ENCODE results near the gene UBE2L3.
"Not testable (repeated sequence)": the region's sequence is repeated elsewhere in the genome, so short reads cannot be mapped to it uniquely, and the experiment has no call there.

Gene UBE2L3

DNA sequence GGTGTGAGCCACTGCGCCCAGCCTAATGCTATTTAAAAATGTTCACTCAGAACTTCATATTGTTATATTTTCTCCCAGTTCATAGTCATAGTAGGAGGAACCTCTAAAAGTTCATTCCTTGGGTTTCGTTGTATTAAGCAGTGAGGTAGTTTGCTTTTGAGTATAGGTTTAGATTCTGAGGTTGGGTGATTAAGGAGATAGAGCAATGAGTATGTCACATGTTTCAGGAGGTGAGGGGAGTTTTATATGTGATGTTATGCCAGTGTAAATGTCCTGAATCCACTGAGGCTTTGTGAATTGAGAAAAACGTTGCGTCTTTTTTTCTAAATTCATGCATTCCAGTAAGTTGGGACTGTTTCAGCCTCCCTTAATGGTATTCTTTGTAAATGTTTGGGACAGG, 4.2 kb downstream of the UBE2L3 start:
- DNase-seq (ENCODE audit: low read depth in 1 of 2, low spot score in 1 of 2): no peak

DNA sequence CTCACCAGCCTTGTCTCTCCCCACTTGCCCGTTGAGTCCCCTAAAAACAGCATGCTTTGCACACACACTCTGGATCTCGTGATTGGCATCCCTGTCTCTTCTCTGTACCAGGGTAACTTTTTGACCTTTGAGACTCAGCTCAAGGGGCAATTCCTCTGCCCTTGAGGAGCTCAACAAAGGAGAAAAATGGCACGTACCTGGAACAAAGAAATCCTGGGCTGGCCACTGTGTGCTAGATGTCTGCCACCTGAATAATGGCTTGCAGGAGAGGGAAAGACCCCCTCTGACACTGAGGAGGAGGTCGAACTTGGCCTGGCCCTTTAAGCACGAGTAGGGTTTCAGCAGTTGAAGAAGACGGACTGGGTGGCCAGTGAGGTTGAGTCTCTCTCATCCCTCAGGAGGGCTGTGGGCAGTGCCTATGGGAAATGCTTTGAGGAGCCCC, 5.8 kb downstream of the UBE2L3 start:
- DNase-seq (ENCODE audit: low read depth in 1 of 2, low spot score in 1 of 2): no peak

DNA sequence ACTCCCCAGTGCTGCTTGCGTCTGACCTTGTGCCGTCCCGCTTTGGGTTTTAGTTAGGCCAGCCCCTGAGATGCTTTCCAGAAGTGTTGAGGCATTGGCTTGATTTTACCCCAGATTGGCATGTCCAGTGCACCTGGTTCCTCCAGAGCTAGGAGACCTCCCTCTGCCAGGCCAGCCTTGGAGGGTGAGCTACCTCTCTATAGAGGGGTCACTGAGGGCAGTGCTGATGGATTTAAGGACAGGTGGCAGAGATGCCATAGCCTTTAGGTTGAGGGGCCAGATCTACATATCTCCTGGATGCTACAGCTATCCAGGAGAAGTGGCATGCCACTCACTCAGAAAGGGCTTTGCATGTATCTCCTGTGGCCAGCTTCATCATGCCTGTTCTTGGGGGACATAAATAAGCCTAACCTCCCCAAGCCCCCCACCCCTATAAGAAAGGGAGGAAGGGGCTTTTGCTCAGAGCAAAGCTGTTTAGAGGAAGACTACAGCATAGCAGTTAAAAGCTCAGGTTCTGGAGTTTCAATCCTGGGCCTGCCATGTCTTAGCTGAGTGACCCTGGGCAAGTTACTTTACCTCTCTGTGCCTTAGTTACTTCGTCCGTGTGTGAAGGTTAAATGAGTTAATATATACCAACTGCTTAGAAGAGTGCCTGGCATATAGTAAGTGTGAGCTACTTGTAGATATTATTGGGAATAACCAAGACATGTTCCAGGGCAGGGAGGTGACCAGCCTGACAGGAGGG, 6.4 kb downstream of the UBE2L3 start:
- no peak for DNase-seq (ENCODE audit: low read depth in 1 of 2, low spot score in 1 of 2)

DNA sequence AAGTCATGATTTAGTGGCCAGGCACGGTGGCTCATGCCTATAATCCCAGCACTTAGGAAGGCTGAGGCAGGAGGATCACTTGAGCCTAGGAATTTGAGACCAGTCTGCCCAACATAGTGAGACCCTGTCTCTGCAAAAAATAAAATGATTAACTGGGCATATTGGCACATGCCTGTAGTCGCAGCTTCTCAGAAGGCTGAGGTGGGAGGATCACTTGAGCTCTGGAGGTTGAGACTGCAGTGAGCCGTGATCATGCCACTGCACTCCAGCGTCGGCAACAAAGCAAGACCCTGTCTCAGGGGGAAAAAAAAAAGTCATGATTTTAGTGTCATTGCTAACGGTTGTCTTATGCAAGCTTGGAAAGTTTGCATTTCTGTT, 11.9 kb downstream of the UBE2L3 start:
- no peak for DNase-seq (ENCODE audit: low read depth in 1 of 2, low spot score in 1 of 2)

DNA sequence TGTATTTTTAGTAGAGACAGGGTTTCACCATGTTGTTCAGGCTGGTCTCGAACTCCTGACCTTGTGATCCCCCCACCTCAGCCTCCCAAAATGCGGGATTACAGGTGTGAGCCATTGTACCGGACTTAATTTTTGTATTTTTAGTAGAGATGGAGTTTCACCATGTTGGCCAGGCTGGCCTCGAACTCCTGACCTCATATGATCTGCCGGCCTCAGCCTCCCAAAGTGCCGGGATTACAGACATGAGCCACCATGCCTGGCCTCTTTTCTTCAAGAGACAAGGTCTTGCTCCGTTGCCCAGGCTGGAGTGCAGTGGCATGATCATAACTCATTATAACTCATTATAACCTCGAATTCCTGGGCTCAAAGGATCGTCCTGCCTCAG, 13.1 kb downstream of the UBE2L3 start:
- not testable (repeated sequence) for DNase-seq (ENCODE audit: low read depth in 1 of 2, low spot score in 1 of 2)

DNA sequence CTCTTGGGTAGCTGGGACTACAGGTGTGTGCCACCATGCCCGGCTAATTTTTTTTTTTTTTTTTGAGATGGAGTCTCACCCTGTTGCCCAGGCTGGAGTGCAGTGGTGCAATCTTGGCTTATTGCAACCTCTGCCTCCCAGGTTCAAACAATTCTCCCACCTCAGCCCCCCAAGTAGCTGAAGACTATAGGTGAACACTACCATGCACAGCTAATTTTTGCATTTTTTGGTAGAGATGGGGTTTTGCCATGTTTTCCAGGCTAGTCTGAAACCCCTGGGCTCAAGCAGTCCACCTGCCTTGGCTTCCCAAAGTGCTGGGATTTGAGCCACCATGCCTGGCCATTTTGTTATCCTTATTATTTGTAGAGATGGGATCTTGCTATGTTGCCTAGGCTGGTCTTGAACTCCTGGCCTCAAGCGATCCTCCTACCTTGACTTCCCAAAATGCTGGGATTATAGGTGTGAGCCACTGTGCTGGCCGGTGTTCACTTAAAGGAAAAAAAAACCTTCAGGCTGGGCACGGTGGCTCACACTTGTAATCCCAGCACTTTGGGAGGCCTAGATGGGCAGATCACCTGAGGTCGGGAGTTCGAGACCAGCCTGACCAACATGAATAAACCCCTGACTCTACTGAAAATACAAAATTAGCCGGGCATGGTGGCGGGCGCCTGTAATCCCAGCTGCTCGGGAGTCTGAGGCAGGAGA, 13.6 kb downstream of the UBE2L3 start:
- not testable (repeated sequence) for DNase-seq (ENCODE audit: low read depth in 1 of 2, low spot score in 1 of 2)

DNA sequence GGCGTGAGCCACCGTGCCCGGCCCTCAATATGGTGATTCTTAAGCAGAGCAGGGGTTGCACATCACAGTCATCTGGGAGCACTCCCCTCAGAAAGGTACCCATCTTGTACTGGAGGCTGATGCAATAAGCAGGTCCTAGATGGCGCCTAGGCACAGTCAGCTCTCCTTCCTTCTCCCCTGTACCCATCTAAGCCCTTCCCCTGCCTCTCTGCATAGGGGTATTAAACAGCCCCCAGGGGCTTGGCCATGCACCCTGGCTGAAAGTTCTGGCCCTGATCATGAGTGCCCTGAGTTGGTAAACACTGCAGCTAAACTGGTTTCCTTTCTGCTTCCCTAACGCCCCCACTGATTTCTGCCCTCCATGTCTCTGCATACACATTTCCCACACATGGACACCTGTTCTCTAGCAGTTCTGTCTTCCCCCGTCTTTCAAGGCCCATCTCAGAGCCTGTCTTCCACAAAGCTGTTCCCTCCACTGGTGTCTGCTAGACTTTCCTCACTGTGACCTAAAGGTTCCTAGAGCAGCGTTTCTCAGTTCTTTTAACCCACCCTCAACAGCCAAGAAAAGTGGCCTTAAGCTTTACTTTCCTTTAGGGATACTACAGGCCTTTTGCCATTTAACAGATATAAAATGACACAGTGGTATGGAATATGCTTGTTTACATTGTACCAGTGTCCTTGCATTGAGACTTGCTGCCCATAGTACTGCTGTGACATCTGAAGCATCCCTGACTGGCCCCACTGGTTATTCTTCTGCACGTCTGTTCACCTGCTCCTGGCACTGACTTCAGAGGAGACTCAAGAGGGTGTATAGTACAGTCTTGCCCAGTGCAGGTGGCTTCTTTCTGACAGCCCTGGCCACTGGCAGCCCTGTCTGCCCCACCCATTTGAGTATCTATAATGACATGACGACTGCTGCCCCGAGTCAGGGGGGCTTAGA, 15.6 kb downstream of the UBE2L3 start:
- DNase-seq (ENCODE audit: low read depth in 1 of 2, low spot score in 1 of 2): no peak

DNA sequence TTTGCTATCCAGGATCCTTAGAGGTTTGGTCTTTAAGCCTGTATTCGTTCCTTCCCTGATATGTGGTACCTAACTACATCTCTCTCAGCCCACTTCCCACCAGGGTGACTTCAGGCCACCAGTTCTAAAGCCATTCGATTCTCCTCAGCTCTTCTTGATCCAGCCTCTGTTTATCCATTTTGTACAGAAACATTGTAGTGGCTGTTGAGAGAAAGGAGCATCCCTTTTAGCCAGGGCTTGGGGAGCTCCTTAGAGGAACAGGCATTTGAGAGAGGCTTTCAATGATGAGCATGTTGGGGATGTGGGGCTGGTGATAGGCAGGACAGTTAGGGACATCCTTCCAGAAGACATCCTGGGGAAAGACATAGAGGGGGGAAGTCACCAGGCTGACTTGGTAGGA, 17.9 kb downstream of the UBE2L3 start:
- no peak for DNase-seq (ENCODE audit: low read depth in 1 of 2, low spot score in 1 of 2)

DNA sequence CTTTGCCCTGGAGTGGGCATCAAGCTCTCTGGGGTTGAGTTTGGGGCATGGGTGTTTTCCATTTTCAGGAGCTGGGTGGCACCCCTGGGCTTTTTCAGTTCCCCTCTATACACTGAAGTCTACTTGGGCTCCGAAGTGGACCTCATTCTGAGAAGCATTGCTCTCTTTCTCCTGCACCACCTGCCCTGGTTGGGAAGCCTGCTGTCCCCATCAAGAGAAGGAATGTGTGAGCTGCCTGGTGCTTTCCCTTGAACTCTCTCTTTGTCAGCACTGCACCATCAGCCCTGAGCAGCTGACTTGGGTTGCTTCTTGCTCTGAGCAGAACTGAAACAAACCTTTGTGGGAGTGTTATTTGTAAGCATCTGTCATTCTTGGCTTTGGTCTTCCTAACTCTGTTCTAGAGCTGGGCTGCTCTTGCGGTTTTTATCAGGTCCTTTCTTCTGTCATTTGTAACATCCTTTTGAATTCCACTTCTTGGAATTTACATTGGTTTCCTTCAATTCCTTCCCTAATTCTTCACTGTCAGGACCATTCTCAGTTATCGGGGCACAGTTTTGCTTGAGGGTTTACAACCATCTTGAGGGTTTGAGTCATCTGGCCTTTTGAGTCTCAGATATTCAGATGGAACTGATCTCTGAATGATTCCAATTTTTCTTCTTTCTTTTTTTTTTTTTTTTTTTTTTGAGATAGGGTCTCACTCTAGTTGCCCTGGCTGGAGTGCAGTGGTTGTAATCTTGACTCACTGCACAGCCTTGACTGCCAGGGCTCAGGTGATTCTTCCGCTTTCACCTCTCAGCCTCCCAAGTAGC, 20.5 kb downstream of the UBE2L3 start:
- DNase-seq (ENCODE audit: low read depth in 1 of 2, low spot score in 1 of 2): peak; percentile 21 to 47

DNA sequence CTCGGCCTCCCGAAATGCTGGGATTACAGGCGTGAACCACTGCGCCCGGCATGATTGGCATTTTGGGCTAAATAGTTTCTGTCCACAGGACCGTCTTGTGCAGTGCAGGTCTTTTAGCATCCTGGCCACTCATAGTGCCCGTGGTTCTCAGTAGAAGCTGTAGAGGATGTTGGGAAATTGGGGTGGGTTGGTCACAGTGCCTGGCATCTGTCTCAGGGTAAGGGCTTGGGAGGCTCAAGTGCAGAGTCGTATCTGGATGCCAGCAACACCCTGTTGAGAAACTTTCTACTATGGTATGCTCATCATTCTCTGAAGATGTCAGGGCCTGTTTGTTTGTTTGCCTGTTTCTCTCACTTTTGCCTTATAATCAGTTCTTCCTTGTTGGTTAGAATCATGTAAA, 21.9 kb downstream of the UBE2L3 start:
- DNase-seq (ENCODE audit: low read depth in 1 of 2, low spot score in 1 of 2): no peak

DNA sequence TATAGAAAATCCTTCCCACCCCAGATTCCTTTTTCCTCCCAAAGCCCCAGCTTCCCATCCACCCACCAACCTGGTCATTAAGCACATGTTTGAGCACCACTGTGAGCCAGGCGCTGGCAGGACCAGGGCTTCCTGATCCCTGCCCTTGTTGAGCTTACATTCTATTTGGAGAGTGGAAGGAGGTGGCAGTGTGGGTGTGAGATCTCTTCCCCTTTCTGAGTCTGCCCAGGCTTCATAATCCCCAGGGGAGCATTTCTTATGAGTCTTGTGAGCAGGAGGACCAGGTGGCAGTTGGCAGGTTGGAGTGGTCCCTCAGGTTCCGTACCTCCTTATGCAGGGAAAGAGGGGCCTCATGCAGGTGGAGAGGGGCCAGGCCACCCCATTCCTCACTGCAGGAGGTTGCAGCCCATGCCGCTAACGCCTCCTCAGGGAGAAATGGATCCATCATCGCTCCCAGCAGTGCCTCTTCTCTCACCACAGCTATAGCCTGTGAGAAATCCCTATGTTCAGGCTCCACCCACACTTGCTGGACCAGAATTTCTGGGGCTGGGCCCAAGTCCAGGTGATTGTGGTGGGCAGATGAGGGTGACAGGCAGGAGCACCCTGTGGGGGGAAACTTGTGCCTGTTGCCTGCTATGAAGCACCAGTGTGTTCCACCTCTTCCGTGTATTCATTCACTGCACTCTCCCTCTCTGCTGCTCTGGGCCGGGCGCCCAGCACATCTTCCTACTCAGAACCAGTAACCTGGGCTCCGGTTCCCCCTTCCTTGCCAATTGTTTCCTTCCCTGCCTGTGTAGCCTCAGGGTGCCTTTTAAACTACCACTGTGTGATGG, 23.5 kb downstream of the UBE2L3 start:
- no peak for DNase-seq (ENCODE audit: low read depth in 1 of 2, low spot score in 1 of 2)

DNA sequence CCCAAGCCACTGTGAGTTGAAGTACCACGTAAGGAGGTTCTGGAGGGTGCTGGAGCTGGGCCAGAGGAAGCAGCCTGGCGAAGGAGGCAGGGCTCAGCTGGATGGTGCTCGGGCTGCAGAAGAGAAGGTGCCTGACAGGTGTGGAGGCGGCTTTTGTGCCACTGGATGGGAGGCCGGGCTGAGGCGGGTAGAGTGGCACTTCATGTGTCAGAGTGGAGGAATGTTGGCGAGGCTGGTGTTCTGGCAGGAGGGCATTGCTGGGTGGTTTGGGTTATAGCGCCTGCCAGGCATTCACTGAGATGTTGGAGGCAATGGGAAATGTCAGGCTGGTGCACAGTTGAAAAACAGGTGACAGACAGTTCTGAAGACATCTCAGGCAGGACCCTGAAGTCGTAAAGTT, 24.2 kb downstream of the UBE2L3 start:
- DNase-seq (ENCODE audit: low read depth in 1 of 2, low spot score in 1 of 2): no peak

DNA sequence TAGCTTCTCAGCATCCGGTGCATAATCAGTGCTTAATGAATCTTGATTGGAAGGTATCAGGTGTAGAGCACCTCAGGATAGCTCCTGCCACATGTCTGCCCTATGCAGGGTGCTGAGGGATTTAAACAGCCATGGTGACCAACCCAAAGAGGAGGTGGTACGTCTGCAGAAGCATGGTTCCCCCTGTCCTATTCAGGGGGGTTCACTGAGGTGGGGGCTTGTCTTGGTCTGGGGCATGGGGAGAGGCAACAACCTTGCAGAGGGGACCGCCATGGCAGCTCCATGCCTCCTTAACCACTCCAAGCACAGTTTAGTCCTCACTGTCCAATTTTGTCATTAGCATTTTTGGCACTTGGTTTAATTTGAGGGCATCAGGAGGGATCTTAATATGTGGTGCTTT, 24.9 kb downstream of the UBE2L3 start:
- DNase-seq (ENCODE audit: low read depth in 1 of 2, low spot score in 1 of 2): no peak

DNA sequence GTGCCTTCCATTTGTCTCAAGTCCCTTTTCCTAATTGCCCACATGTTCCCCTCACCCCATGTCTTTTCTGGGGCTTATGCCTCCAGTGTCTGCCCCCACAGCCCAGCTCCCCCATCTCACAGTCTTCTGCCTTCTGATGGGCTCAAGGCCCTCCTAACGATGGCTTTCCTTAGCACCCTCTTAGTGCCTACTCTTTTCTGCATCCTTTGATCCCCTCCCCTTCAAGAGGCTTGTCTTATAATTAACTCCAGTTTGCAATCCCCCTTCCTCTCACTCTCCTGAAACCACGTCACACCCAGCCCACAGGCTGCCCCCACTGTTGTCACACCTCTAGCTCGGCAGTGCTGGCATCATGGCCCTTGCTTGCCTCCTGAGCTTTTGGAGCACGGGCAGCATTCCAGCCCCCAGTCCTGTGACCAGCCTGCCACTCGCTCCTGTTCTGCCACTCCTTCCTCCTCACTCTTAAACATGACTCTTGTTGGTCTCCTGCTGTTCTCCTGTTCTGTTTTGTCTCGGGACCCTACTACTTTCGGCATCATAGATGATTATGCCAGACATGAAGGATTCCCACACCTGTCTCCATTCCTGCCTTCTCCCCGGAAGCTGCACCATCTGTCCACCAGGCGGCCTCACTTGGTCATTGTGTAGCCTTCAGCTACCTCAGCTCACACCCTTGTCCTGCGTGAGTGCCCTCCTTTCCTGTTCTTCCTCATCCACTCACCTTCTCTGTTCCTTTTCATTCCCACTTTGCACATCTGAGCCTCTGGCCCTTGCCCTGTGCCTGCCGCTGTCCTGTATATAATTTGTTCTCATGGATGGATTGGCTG, 26.1 kb downstream of the UBE2L3 start:
- DNase-seq (ENCODE audit: low read depth in 1 of 2, low spot score in 1 of 2): no peak

DNA sequence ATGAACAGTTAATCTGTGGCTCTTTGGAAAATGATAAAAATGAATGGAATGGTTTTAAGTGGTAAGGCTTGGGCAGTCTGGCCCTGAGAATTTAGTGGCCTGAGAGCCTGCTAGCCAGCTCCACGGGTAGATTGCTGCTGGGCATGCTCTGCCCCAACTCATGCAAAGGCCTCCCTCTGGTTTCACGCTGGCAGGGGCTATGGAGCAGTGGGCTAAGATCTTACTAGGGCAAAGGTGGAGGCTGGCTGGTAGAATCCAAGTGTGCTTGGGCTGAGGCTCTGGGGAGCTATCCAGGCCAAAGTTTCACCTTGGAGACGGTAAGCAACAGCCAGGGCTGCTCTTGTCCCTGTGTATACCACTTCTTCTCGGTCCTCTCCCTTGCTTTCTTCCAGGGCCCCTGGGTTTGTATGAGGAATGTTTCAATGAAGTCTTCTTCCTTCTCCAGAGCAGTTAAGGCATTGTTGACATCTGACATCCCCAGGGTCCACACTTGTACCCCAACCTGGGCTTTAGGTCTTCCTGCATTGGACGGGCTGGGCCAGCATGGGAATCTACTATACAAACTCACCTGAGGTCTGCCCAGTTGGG, 27.4 kb downstream of the UBE2L3 start:
- DNase-seq (ENCODE audit: low read depth in 1 of 2, low spot score in 1 of 2): no peak

DNA sequence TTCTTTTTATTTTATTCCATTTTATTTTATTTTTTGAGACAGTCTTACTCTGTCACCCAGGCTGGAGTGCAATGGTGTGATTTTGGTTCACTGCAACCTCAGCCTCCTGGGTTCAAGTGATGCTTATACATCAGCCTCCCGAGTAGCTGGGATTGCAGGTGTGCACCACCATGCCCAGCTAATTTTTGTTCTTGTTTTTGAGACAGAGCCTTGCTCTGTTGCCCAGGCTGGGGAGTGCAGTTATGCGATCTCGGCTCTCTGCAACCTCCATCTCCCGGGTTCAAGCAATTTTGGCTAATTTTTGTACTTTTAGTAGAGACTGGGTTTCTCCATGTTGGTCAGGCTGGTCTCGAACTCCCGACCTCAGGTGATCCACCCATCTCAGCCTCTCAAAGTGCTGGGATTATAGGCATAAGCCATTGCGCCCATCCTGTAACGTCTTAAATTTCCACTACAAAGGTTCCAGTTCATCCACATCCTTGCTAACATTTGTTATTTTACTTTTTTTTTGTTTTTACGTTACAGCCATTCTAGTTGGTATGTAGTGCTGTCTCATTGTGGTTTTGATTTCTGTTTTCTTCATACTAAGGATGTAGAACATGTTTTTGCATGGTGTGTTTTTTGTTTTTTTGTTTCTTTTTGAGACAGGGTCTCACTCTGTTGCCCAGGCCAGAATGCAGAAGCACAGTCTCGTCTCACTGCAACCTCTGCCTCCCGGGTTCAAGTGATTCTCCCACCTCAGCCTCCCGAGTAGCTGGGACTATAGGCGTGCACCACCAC, 29.0 kb downstream of the UBE2L3 start:
- not testable (repeated sequence) for DNase-seq (ENCODE audit: low read depth in 1 of 2, low spot score in 1 of 2)

DNA sequence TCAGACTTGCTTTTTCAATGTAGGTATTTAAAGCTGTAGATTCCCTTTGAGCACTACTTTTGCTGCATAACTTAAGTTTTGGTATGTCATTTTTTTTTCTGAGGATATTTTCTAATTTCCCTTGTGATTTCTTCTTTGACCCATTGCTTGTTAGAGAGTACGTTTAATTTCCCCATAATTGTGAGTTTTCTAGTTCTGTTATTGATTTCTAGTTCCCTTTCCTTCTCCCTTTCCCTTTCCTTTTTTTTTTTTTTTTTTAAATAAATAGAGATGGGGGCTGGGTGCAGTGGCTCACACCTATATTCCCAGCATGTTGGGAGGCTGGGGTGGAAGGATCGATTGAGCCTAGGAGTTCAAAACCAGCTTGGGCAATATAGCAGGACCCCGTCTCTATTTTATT, 30.8 kb downstream of the UBE2L3 start:
- no peak for DNase-seq (ENCODE audit: low read depth in 1 of 2, low spot score in 1 of 2)

All from activated CD4-positive, alpha-beta T cell treated with anti-CD3 and anti-CD28 coated beads, Interleukin-2, amount 50 U/mL, for 24 hours (primary cell).